Type B pancreatic cell (in vitro differentiated cells): ENCODE measurements around the gene VANGL2. TPM values are rescaled to one million over a fixed set of nuclear protein-coding genes. Genes with fewer than 3 reads are reported as not detected.

Source experiments
- DNase-seq: peaks from one replicate; pipeline ENCODE4 v3.0.0; 2021; ENCODE audit warnings: mixed read lengths; ENCODE audit not compliant: unreplicated experiment; ENCODE audit errors: extremely low spot score
- H3K27ac Mint-ChIP-seq: 2 replicates; pipeline ENCODE4 v1.8.0; 2021; ENCODE audit warnings: mild to moderate bottlenecking, mixed read lengths
- H3K27me3 Mint-ChIP-seq: 2 replicates; pipeline ENCODE4 v1.8.0; 2021; ENCODE audit warnings: mixed read lengths
- H3K36me3 Mint-ChIP-seq: 2 replicates; pipeline ENCODE4 v1.8.0; 2021; ENCODE audit warnings: mixed read lengths
- H3K4me1 Mint-ChIP-seq: one replicate; pipeline ENCODE4 v1.8.0; 2021; ENCODE audit warnings: mixed read lengths; ENCODE audit not compliant: unreplicated experiment
- H3K4me3 Mint-ChIP-seq: 2 replicates; pipeline ENCODE4 v1.8.0; 2021; ENCODE audit warnings: mild to moderate bottlenecking, mixed read lengths
- H3K9me3 Mint-ChIP-seq: 2 replicates; pipeline ENCODE4 v1.8.0; 2021; ENCODE audit warnings: mixed read lengths
- total RNA-seq: library from RNA; stranded (reverse); gene quantifications from 2 replicates; pipeline ENCODE4 v1.2.1, GENCODE V29; 2021; ENCODE audit warnings: low replicate concordance
- TF ChIP-seq, protein P1 (sequence below): fragments of 200-600 bp; sonication (generic); conservative IDR thresholded peaks from 2 replicates; pipeline ENCODE4 v1.5.0; 2021; ENCODE audit warnings: antibody characterized with exemption, mild to moderate bottlenecking

VANGL2 gene
- total RNA-seq, 1 donor from 2014 or later: 67.3 TPM

DNA sequence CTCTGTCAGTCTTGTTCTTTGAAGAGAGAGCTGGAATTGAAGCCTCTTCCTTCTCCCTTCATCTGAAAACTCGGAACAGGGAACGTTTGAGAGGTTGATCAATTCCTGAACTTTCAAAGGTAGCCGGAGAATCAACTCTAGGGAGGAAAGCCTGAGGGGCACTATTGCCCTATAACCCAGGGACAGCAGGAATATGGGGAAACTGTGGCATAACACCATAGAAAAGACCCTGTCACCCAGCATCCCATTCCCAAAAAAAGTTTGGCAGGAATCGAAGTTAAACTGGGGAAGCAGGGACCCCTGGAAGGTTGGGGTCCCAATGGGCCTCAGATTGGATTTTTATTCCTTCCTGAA, 38.6 kb upstream of the VANGL2 start:
- Mint-ChIP-seq H3K4me1 (peaks cover 15% of the 10 kb centered on the region), H3K27ac (peak overlapping the region; percentile 58), H3K4me3 (no peak overlapping the region), H3K27me3 (no peaks in the 10 kb centered on the region), H3K36me3 (peaks cover 31% of the 10 kb centered on the region), H3K9me3 (no peaks in the 10 kb centered on the region)
- TF ChIP-seq, protein P1, sequence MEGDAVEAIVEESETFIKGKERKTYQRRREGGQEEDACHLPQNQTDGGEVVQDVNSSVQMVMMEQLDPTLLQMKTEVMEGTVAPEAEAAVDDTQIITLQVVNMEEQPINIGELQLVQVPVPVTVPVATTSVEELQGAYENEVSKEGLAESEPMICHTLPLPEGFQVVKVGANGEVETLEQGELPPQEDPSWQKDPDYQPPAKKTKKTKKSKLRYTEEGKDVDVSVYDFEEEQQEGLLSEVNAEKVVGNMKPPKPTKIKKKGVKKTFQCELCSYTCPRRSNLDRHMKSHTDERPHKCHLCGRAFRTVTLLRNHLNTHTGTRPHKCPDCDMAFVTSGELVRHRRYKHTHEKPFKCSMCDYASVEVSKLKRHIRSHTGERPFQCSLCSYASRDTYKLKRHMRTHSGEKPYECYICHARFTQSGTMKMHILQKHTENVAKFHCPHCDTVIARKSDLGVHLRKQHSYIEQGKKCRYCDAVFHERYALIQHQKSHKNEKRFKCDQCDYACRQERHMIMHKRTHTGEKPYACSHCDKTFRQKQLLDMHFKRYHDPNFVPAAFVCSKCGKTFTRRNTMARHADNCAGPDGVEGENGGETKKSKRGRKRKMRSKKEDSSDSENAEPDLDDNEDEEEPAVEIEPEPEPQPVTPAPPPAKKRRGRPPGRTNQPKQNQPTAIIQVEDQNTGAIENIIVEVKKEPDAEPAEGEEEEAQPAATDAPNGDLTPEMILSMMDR: no peak
- DNase-seq: no peak

DNA sequence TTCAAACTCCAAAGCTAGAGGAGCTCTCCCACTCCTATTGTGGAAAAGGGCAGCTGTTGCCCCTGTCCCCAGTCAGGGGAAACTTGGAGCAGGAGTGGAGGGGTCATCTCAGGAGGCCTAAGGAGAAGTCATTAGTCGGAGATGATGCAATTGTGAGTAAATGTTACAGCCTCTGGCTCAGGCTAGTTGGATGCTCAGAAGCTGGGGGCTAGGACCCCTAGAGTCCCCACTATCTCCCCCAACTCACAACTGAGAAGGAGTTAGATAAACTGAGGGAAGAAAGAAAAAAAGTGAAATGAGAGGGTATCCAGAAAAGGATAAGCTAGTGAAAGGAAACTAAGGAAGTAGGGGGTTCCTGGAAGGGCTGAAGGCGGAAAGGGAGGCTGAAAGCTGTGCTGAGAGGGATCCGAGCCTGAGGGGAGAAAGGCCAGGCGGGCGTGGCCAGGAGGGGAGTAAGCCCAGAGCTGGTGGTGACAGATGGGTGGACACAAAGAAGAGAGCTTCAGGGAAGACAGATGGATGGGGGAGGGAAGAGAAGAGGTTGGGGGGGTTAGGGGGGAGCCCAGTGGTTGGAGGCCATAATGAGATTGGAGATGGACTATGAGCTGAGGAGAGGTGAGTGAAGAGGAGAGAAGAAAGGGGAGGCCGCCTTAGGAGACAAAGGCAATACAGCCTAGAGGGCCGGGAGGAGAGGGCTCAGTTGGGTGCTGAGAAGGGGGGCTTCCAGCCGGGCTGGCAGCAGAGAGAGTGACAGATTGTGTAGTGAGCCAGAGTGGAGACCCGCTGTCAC, 38.0 kb upstream of the VANGL2 start:
- Mint-ChIP-seq H3K4me3 (peak overlapping the region; percentile 58), H3K27ac (peak overlapping the region; percentile 58), H3K4me1 (peaks cover 15% of the 10 kb centered on the region), H3K9me3 (no peaks in the 10 kb centered on the region), H3K36me3 (peaks cover 25% of the 10 kb centered on the region), H3K27me3 (peaks cover 1% of the 10 kb centered on the region)
- DNase-seq: no peak
- TF ChIP-seq, protein P1: no peak

DNA sequence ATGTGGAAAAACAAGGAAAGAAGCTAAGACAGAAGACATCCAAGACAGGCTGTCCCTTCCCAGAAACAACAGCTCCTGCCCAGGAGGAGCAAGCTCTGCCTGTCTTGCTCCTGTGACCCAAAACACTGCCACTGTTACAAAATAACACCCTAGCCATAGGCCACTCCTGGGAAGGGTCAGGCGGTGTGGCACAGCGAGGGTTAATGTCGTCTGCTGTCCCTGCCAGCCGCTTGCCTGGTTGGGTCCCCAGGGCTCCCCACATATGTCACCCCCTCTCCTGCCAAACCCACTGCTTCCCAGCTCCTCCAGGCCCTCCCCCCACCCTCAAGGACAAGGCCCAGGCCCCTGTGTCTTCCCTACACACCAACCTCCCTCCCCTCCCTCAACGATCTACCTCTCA, 37.4 kb upstream of the VANGL2 start:
- H3K36me3 Mint-ChIP-seq: peaks cover 24% of the 10 kb centered on the region
- H3K9me3 Mint-ChIP-seq: no peaks in the 10 kb centered on the region
- DNase-seq: no peak
- H3K27ac Mint-ChIP-seq: peak overlapping the region; percentile 58
- TF ChIP-seq, protein P1: no peak
- H3K4me1 Mint-ChIP-seq: peaks cover 22% of the 10 kb centered on the region
- H3K4me3 Mint-ChIP-seq: no peak overlapping the region
- peaks cover 8% of the 10 kb centered on the region for H3K27me3 Mint-ChIP-seq

DNA sequence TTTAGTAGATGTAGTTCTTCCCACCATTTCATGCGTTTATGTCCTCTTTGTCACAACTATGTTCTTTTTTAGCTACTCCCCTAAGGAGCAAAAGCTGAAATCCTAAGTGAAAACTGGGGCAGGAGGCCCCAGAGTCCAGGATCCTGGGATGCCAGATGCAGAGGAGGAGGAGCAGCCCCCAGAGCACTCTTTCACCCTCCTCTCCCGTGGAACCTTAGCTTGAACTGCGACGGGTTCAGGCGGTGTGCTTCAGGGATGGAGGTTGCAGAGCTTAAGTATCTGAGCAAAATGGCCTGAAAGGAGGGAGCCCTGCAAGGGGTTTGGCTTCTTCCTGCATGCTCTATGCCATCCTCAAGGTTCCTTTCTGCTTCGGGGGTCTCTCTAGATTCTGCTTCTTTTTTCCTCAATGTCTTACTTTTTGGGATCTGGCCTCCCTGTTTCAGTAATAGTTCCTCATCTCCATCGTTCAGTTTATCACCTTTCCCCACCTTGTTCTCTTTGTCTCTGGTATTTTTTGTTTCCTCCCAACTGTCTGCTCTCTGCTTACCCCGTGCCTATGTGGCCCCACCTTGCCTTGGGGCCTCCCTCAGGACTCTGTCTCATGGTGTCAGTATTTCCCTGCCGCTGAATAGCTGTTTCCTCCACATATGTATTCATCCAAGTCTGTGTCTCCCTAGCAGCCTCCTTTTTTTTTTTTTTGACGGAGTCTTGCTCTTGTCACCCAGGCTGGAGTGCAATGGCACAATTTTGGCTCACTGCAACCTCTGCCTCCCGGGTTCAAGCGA, 36.2 kb upstream of the VANGL2 start:
- no peaks in the 10 kb centered on the region for H3K9me3 Mint-ChIP-seq
- H3K36me3 Mint-ChIP-seq: peaks cover 15% of the 10 kb centered on the region
- peaks cover 13% of the 10 kb centered on the region for H3K27me3 Mint-ChIP-seq
- peak overlapping the region; percentile 49 for H3K27ac Mint-ChIP-seq
- DNase-seq: peak; percentile 37
- TF ChIP-seq, protein P1: no peak
- no peak overlapping the region for H3K4me3 Mint-ChIP-seq
- H3K4me1 Mint-ChIP-seq: peaks cover 27% of the 10 kb centered on the region

DNA sequence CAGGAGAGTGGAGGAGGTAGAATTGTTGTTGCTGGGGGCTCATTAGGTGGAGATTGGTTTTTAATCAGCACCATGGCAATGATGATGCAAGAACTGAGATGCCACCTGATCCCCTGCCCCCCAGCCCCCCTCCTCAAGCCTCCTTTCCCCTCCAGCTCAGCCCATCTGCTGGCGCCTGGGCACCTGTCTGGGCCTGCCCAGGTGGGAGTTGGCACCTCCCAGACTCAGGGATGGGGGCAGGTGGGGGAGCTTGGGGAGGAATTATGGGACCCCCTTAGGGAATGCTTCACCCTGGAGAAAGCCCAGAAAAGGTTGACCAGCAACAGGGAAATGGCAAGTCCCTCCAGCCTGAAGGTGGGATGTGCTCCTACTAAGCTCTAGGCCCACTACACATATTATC, 35.0 kb upstream of the VANGL2 start:
- H3K27ac Mint-ChIP-seq: no peak overlapping the region
- H3K36me3 Mint-ChIP-seq: peaks cover 11% of the 10 kb centered on the region

More for the DNA sequence above, 35.0 kb upstream of the VANGL2 start:
- H3K27me3 Mint-ChIP-seq: peaks cover 13% of the 10 kb centered on the region
- peak; percentile 47 for DNase-seq
- TF ChIP-seq, protein P1: no peak
- no peaks in the 10 kb centered on the region for H3K9me3 Mint-ChIP-seq
- no peak overlapping the region for H3K4me3 Mint-ChIP-seq
- peaks cover 27% of the 10 kb centered on the region for H3K4me1 Mint-ChIP-seq
